Epithelial cell of proximal tubule (primary cell): ENCODE data around the gene RASL10A. TPM values are rescaled to one million over a fixed set of nuclear protein-coding genes. Genes with fewer than 3 reads are reported as not detected.
A peak's percentile ranks its signal among the peaks of the same experiment; 100 is the strongest.

Source experiments
- DNase-seq: peaks from one replicate; pipeline ENCODE4 v3.0.0-alpha.2; 2011; ENCODE audit warnings: low read depth
- H3K4me3 ChIP-seq: 2 replicates; pipeline ENCODE4 v1.5.1; 2011; ENCODE audit warnings: low read depth, mild to moderate bottlenecking, low read length
- total RNA-seq: library from RNA; depleted of rRNA; stranded (reverse); fragments of >200 nt; gene quantifications from 2 replicates; pipeline ENCODE4 v1.2.3, GENCODE V29; 2015
- TF ChIP-seq, protein P1 (sequence below): conservative IDR thresholded peaks from 2 replicates; pipeline ENCODE4 v1.5.1; 2012; ENCODE audit warnings: low read depth, mild to moderate bottlenecking, low read length

RASL10A gene
- total RNA-seq, 1 donor from 2014 or later = 0.12 TPM

DNA sequence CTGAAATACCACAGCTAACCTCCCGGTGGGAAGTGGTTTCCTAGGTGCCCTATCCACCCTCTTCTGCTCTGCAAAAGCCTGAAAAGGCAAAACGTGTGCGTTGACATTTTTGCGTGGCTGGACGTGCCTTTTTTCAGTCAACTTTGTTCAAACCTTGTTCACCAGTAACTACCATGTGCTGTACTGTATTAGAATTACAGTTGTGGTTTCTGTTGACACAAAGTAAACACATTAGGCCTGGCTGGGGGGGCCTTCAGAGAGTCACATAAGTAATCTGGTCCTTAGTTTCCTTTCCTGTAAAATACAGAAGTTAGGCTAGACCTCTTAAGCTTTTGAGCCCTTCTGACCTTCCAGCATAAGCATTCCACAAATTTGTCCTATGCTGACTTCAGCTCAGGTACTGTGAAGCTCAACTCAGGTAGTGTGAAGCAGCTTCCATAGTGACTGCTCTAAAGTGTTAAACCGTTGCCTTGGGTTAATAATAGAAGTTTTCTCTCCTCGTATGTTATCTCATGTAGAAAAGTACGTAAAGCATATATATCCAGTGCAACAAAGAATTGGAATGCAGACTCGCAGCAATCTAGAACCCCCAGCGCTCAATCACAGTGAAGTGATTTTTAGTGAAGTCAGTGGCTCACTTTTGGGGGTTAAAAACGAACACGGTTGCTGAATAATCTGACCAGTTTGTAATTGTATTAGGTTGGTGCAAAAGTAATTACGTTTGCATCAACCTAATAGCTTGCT lies 45.6 kb downstream of the RASL10A start:
- DNase-seq = no peak
- peak overlapping the region; percentile 79 for H3K4me3 ChIP-seq
- TF ChIP-seq, protein P1, sequence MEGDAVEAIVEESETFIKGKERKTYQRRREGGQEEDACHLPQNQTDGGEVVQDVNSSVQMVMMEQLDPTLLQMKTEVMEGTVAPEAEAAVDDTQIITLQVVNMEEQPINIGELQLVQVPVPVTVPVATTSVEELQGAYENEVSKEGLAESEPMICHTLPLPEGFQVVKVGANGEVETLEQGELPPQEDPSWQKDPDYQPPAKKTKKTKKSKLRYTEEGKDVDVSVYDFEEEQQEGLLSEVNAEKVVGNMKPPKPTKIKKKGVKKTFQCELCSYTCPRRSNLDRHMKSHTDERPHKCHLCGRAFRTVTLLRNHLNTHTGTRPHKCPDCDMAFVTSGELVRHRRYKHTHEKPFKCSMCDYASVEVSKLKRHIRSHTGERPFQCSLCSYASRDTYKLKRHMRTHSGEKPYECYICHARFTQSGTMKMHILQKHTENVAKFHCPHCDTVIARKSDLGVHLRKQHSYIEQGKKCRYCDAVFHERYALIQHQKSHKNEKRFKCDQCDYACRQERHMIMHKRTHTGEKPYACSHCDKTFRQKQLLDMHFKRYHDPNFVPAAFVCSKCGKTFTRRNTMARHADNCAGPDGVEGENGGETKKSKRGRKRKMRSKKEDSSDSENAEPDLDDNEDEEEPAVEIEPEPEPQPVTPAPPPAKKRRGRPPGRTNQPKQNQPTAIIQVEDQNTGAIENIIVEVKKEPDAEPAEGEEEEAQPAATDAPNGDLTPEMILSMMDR = no peak

DNA sequence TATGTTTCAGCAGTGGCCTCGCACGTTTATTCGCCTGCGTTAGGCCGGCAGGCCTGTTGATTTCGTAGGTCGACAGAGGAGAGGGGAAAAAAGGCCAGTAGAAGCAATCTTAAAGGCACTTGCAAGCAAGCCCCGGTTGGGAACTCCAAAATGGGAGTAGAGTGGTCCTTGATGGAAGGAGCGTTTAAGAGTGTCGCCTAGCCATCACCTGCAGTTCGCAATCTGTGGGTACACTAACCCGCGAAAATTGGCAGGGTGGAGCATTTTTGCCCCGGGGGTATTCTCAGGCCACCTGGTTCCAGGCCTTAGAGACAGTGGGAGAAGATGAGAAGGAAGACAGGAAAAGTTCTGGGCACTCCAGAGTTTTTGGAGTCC lies 46.3 kb downstream of the RASL10A start:
- TF ChIP-seq, protein P1 = no peak
- no peak for DNase-seq
- H3K4me3 ChIP-seq = peak overlapping the region; percentile 79

DNA sequence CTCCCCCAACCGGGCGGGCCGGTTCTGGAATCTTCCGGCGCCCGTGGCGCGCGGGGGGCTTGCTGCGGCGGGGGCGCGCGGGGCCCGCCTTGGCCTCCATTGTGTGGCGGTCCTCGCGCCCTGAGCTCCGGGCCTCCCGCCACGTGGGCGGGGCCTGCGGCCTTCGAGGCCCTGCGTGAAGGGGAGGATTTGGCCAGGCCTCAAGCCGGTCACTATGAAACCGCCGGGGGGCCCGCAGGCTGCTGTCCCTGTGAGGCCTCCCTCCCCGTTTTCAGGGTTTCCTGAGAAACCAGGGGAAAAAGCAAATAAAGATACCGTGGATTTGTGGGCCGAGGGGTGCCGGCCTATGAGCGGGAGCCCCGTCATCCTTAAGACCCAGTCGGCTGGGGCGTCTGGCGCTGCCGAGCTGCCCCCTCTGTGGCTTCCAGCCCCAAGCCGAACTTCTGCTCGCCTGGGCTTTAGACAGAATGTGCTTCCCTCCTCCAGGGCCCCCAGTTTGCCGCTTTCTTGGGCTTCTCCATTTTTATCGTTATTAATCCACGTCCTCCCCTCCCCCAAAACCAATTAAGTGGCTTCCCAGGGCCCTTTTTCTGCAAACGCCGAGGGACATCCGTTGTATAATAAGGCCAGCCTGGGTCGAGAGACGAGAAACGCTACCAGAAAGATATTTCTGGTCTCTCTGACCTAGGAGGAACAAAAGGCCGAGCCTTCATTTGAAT lies 46.8 kb downstream of the RASL10A start:
- TF ChIP-seq, protein P1 = no peak
- DNase-seq = no peak
- peak overlapping the region; percentile 79 for H3K4me3 ChIP-seq

DNA sequence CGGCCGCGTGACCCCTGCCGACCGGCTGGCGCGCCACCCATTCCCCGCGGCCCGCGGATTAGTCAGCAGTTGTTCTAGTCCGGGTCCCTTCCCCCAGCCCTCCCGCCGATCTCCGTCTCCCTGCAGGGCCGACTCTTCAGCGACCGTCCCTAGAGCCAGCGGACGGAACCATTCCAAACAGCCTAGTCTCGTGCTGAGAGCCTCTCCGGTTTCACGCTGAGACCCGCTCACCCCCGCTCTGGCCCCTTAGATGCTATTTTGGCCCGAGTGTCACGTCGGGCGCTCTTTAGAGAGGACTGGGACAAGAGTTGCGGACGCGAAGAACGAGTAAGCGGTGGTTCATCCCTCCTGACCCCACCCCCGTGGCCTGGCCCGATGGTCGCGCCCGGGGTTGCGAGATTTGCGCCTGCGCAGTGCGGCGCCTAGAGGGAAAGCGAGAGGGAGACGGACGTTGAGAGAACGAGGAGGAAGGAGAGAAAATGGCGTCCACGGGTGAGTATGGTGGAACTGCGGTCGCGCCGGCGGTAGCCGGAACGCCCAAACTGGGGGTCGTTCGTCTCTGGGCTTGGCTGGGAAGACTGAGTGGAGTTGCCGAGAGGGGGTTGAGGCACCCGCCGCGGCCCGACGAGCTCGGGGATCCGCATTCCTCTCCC lies 47.5 kb downstream of the RASL10A start, which contains the start of the genes EWSR1 and RHBDD3:
TSS of gene EWSR1 (plus strand) at position 411 of the 653 bp plus-strand sequence. CDS start at position 480, 69 bp downstream.
TSS of gene RHBDD3 (minus strand) at position 124 of the 653 bp plus-strand sequence. CDS start 2,355 bp downstream, outside the sequence.
- peak within 1 kb of the TSS; percentile 79 for H3K4me3 ChIP-seq
- peak; percentile 71 for DNase-seq
- TF ChIP-seq, protein P1 = no peak

DNA sequence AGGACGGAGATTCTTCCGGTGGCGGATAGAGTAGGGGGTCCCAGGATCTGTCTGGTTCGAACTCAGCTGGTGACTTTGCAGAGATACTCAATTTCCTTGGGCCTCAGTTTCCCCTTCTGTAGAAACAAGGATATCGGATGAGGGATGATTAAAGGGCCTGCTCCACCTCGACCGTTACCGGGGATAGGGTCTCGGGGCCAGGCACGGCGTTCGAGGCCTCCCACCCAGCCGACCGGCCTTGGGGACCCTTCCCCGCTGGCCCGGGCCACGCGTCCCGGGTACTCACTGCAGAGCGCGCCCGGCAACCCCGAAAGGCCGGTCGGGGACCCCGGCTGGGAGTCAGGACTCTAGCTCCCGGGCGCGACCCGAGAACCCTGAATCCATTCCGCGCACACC lies 48.0 kb downstream of the RASL10A start:
- DNase-seq = no peak

More for the DNA sequence above, 48.0 kb downstream of the RASL10A start:
- H3K4me3 ChIP-seq = peak overlapping the region; percentile 79
- TF ChIP-seq, protein P1 = no peak
